Uterus (tissue), 2 donors: ENCODE results near the gene CDH13.

ENCODE experiments used
- CTCF ChIP-seq, 4 experiments: fragments of 200-600 bp in 2 of 4; fragments of 450-650 bp in 2 of 4; sonication (generic) in 2 of 4; IDR thresholded peaks; one replicate each; pipeline ENCODE4 v1.5.1; 2016 to 2019; ENCODE audit warnings: antibody characterized with exemption in 4 of 4, mild to moderate bottlenecking in 2 of 4, moderate library complexity in 1 of 4
- POLR2A ChIP-seq, 2 donors: fragments of 450-650 bp; IDR thresholded peaks; one replicate each; pipeline ENCODE4 v1.6.1; 2016; ENCODE audit warnings: antibody characterized with exemption in 2 of 2, mild to moderate bottlenecking in 1 of 2, moderate library complexity in 1 of 2

- TF ChIP-seq CTCF (IDR thresholded peaks at IDR 0.05) (no peak), POLR2A (IDR thresholded peaks at IDR 0.05) (no peak)
Measured at GRCh38 chr16:83615141-83615952, 988.6 kb downstream of the CDH13 start.
